Astrocyte (in vitro differentiated cells and primary cell): ENCODE results near the gene CLEC16A. TPM values are rescaled to one million over a fixed set of nuclear protein-coding genes. Genes with fewer than 3 reads are reported as not detected.

ENCODE experiments used
- DNase-seq: peaks from one replicate; pipeline ENCODE4 v3.0.0-alpha.2; 2010; ENCODE audit warnings: low read depth
- FAIRE-seq: peaks from 2 replicates; lab custom pipeline; 2011; peaks lifted over from hg19 to GRCh38; lab: Jason Lieb, UNC
- H2AFZ ChIP-seq: 2 replicates; pipeline ENCODE4 v1.6.0; 2012; ENCODE audit warnings: low read depth, low read length, inconsistent platforms
- H3K27ac ChIP-seq: 2 replicates; pipeline ENCODE4 v1.5.1; 2011; ENCODE audit warnings: low read depth, low read length, inconsistent platforms
- H3K27me3 ChIP-seq: 2 replicates; pipeline ENCODE4 v1.6.0; 2011; ENCODE audit warnings: low read length, inconsistent platforms; ENCODE audit not compliant: insufficient read depth
- H3K36me3 ChIP-seq: 2 replicates; pipeline ENCODE4 v1.5.1; 2011; ENCODE audit warnings: low read length, inconsistent platforms; ENCODE audit not compliant: insufficient read depth
- H3K4me1 ChIP-seq: 2 replicates; pipeline ENCODE4 v1.5.1; 2011; ENCODE audit warnings: low read length, inconsistent platforms; ENCODE audit not compliant: insufficient read depth
- H3K4me2 ChIP-seq: 2 replicates; pipeline ENCODE4 v1.6.0; 2012; ENCODE audit warnings: low read length, inconsistent platforms
- H3K4me3 ChIP-seq: 2 replicates; pipeline ENCODE4 v1.5.1; 2011; ENCODE audit warnings: low read depth, mild to moderate bottlenecking, low read length, inconsistent platforms; ENCODE audit not compliant: insufficient read depth
- H3K79me2 ChIP-seq: 2 replicates; pipeline ENCODE4 v1.6.0; 2012; ENCODE audit warnings: mild to moderate bottlenecking, low read length, inconsistent platforms; ENCODE audit not compliant: insufficient read depth
- H3K9ac ChIP-seq: 2 replicates; pipeline ENCODE4 v1.6.0; 2012; ENCODE audit warnings: mild to moderate bottlenecking, low read length, inconsistent platforms
- H3K9me3 ChIP-seq: 2 replicates; pipeline ENCODE4 v1.5.1; 2012; ENCODE audit warnings: low read depth, mild to moderate bottlenecking, low read length, inconsistent platforms; ENCODE audit not compliant: insufficient read depth
- H4K20me1 ChIP-seq: 2 replicates; pipeline ENCODE4 v1.6.0; 2012; ENCODE audit warnings: low read length, inconsistent platforms; ENCODE audit not compliant: insufficient read depth
- H3K27ac Mint-ChIP-seq: one replicate; pipeline ENCODE4 v1.8.0; 2021; ENCODE audit warnings: mild to moderate bottlenecking, mixed read lengths; ENCODE audit not compliant: unreplicated experiment
- H3K27me3 Mint-ChIP-seq: one replicate; pipeline ENCODE4 v1.8.0; 2021; ENCODE audit warnings: low read depth, mixed read lengths; ENCODE audit not compliant: unreplicated experiment
- H3K36me3 Mint-ChIP-seq: one replicate; pipeline ENCODE4 v1.8.0; 2021; ENCODE audit warnings: low read depth, mixed read lengths; ENCODE audit not compliant: unreplicated experiment
- H3K4me1 Mint-ChIP-seq: one replicate; pipeline ENCODE4 v1.8.0; 2021; ENCODE audit warnings: low read depth, mixed read lengths; ENCODE audit not compliant: unreplicated experiment
- H3K4me3 Mint-ChIP-seq: one replicate; pipeline ENCODE4 v1.8.0; 2021; ENCODE audit warnings: mild to moderate bottlenecking, moderate library complexity, mixed read lengths; ENCODE audit not compliant: unreplicated experiment
- H3K9me3 Mint-ChIP-seq: one replicate; pipeline ENCODE4 v1.8.0; 2021; ENCODE audit warnings: mild to moderate bottlenecking, mixed read lengths; ENCODE audit not compliant: unreplicated experiment
- EZH2 ChIP-seq: IDR thresholded peaks from 2 replicates; pipeline ENCODE4 v1.6.1; 2012; ENCODE audit warnings: mild to moderate bottlenecking, low read length, inconsistent platforms; ENCODE audit not compliant: insufficient read depth
- total RNA-seq: library from RNA; stranded (reverse); gene quantifications from 2 replicates; pipeline ENCODE4 v1.2.1, GENCODE V29; 2021
- TF ChIP-seq, protein P1 (sequence below): IDR thresholded peaks from 2 replicates; pipeline ENCODE4 v1.5.1; 2011; ENCODE audit warnings: low read depth, mild to moderate bottlenecking, inconsistent platforms, low read length, moderate library complexity; ENCODE audit not compliant: insufficient read depth

Gene CLEC16A
- total RNA-seq, 1 donor from 2014 or later = 31.7 TPM

DNA sequence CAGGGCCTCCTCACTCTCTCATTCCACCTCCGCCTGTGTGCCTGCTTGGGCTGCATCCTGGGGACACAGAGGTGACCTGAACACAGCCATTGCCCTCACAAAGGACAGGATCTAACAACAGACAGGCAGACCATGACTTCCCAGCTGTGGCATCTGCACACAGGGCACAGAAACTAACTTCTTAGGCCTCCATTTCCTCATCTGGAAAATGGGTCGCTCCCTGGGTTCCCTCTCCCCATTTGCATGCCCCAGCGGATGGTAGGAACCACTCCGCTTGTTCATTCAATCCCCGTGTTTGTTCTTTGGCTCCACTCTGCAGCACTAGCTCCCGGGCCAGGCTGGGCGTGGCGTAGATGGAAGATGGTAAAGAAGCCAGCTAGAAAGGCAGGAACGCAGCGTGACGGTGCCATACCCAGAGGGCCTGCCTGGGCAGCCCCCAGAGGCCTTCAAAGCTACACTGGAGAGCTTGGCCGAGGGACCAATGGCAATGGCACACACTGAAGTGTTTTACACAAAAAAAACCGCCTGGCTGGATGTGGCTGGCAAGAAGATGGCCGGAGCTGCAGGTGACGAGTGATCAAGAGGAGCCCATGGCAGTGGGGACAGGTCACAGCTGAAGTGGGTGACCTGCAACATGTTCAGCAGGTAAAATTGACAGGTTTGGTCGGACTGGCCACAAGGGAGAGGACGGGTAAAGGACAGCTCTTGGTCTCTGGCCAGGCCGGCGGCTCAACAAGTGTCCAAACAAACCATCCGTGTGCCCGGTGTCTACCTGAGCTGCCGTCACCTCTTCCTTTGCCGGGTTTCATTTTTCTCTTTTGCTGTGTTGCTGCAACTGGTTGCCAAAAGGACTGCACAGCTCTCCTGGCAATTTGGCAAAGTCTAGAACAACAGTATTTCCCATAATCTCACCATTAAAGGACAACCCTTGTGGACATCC is 244.7 kb downstream of the CLEC16A start:
- Mint-ChIP-seq H3K4me1 (peaks cover 6% of the 10 kb centered on the region), H3K36me3 (no peaks in the 10 kb centered on the region), H3K9me3 (peaks cover 2% of the 10 kb centered on the region), H3K4me3 (no peak overlapping the region), H3K27me3 (peaks cover 24% of the 10 kb centered on the region), H3K27ac (no peak overlapping the region)
- Histone ChIP-seq H3K79me2 (no peaks in the 10 kb centered on the region), H3K27ac (no peak overlapping the region), H3K9me3 (no peaks in the 10 kb centered on the region), H3K9ac (no peak overlapping the region), H3K4me2 (no peak overlapping the region), H4K20me1 (no peaks in the 10 kb centered on the region), H3K4me1 (peaks cover 13% of the 10 kb centered on the region), H2AFZ (no peak overlapping the region), H3K27me3 (no peaks in the 10 kb centered on the region), H3K4me3 (no peak overlapping the region), H3K36me3 (no peaks in the 10 kb centered on the region)
- no peak for FAIRE-seq
- no peak for DNase-seq
- TF ChIP-seq EZH2 = no peak
- TF ChIP-seq, protein P1, sequence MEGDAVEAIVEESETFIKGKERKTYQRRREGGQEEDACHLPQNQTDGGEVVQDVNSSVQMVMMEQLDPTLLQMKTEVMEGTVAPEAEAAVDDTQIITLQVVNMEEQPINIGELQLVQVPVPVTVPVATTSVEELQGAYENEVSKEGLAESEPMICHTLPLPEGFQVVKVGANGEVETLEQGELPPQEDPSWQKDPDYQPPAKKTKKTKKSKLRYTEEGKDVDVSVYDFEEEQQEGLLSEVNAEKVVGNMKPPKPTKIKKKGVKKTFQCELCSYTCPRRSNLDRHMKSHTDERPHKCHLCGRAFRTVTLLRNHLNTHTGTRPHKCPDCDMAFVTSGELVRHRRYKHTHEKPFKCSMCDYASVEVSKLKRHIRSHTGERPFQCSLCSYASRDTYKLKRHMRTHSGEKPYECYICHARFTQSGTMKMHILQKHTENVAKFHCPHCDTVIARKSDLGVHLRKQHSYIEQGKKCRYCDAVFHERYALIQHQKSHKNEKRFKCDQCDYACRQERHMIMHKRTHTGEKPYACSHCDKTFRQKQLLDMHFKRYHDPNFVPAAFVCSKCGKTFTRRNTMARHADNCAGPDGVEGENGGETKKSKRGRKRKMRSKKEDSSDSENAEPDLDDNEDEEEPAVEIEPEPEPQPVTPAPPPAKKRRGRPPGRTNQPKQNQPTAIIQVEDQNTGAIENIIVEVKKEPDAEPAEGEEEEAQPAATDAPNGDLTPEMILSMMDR = no peak

DNA sequence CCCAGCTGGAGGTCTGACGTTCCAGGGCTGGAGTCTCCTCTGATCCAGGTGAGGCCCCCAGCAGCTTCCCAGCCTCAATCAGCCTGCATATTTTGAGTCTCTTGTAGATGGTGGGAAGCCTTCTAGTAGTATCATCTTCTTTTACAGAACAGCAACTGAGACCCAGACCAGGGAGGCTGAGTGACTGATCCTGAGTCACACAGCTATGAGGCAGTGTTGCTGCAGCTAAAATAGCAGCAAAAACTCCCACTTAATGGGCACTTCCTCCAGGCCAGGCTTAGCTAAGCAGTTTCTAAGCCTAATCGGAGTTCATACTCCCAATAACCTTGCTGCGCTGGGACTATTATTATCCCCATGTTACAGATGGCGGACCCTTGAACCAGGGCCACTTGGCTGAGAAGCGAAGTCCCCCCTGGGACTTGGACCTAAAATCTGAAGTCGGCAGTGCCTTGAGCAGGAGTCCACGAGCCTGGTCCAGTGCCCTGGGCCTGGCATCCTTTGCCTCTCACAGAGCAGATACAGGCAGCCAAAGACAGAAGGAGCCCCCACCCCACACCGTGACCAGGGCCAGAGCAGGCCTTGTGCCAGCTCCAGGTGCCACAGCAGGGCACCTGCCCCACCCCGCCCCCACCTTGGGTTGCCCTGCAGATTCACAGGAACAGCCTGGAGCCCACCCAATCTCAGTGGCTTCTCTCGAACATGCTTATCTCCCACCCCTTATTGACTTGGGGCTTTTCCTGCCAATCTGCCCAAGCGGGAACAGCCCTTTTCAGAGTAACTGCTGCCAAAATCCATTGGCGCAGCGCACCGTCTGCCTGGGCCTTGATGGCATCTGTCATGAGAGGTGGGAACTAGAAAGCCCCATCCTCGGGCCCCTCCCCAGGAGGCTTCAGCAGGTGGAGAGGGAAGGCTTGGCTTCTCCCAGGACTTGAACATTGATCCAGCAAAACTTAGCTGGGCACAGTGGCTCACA is 246.5 kb downstream of the CLEC16A start:
- Histone ChIP-seq H2AFZ (no peak overlapping the region), H3K4me3 (no peak overlapping the region), H3K9me3 (no peaks in the 10 kb centered on the region), H4K20me1 (no peaks in the 10 kb centered on the region), H3K27me3 (no peaks in the 10 kb centered on the region), H3K4me1 (peaks cover 13% of the 10 kb centered on the region), H3K36me3 (no peaks in the 10 kb centered on the region), H3K79me2 (no peaks in the 10 kb centered on the region), H3K27ac (no peak overlapping the region), H3K4me2 (peak overlapping the region; percentile 37), H3K9ac (no peak overlapping the region)
- Mint-ChIP-seq H3K9me3 (no peaks in the 10 kb centered on the region), H3K4me3 (no peak overlapping the region), H3K4me1 (peaks cover 6% of the 10 kb centered on the region), H3K27ac (peak overlapping the region; percentile 80), H3K27me3 (peaks cover 25% of the 10 kb centered on the region), H3K36me3 (no peaks in the 10 kb centered on the region)
- DNase-seq (peak; percentile 27), FAIRE-seq (no peak)
- TF ChIP-seq EZH2 = no peak
- TF ChIP-seq, protein P1 = no peak
